Measurements from ENCODE around the gene GSDMA.
"Not testable (repeated sequence)": the region's sequence is repeated elsewhere in the genome, so short reads cannot be mapped to it uniquely, and the experiment has no call there.

GSDMA gene

GRCh38 chr17:39929646-39930407 lies 33.0 kb upstream of the GSDMA start:
- no peak for DNase-seq

GRCh38 chr17:39933912-39934311 lies 28.9 kb upstream of the GSDMA start:
- no peak for DNase-seq

- DNase-seq = no peak
Measured at GRCh38 chr17:39934324-39934723, 28.5 kb upstream of the GSDMA start.

GRCh38 chr17:39935909-39936308 lies 26.9 kb upstream of the GSDMA start:
- no peak for DNase-seq

- no peak for DNase-seq
Measured at GRCh38 chr17:39937447-39937846, 25.4 kb upstream of the GSDMA start.

GRCh38 chr17:39938140-39938869 lies 24.5 kb upstream of the GSDMA start:
- DNase-seq = no peak

GRCh38 chr17:39939106-39939505 lies 23.7 kb upstream of the GSDMA start:
- no peak for DNase-seq

GRCh38 chr17:39939588-39940419 lies 23.0 kb upstream of the GSDMA start:
- DNase-seq = no peak

- DNase-seq = no peak
Measured at GRCh38 chr17:39943702-39944392, 19.0 kb upstream of the GSDMA start.

- no peak for DNase-seq
Measured at GRCh38 chr17:39944393-39944711, 18.5 kb upstream of the GSDMA start.

- no peak for DNase-seq
Measured at GRCh38 chr17:39946551-39947330, 16.1 kb upstream of the GSDMA start.

- DNase-seq = not testable (repeated sequence)
Measured at GRCh38 chr17:39948489-39948828, 14.3 kb upstream of the GSDMA start.

GRCh38 chr17:39949028-39949427 lies 13.8 kb upstream of the GSDMA start:
- no peak for DNase-seq

GRCh38 chr17:39950871-39951348 lies 11.9 kb upstream of the GSDMA start:
- no peak for DNase-seq

GRCh38 chr17:39951924-39952679 lies 10.7 kb upstream of the GSDMA start:
- no peak for DNase-seq

GRCh38 chr17:39952680-39953470 lies 9.9 kb upstream of the GSDMA start:
- peak; percentile 95 for DNase-seq

GRCh38 chr17:39953471-39953888 lies 9.3 kb upstream of the GSDMA start:
- DNase-seq = no peak

- DNase-seq = no peak
Measured at GRCh38 chr17:39954876-39955275, 7.9 kb upstream of the GSDMA start.

- no peak for DNase-seq
Measured at GRCh38 chr17:39955726-39956225, 7.0 kb upstream of the GSDMA start.

- no peak for DNase-seq
Measured at GRCh38 chr17:39960524-39961041, 2.2 kb upstream of the GSDMA start.

All from NK-92 treated with Interleukin-12 subunit alpha and Interleukin-12 subunit beta, amount 100 ng/mL, for 24 hours (cell line).